8988T (cell line): ENCODE measurements around the gene CHMP4A.

Source experiments
- DNase-seq: peaks from one replicate; pipeline ENCODE4 v3.0.0; 2011

The CHMP4A gene

GRCh38 chr14:24212924-24213865, at the start of gene CHMP4A:
Gene CHMP4A, minus strand, starts transcription at chr14:24213488. Its CDS starts 49 bp downstream, at chr14:24213439.
- DNase-seq: peak; percentile 71

- DNase-seq: no peak
Observed at GRCh38 chr14:24261969-24262327, 48.7 kb upstream of the CHMP4A start.

- no peak for DNase-seq
Observed at GRCh38 chr14:24261256-24261968, 48.1 kb upstream of the CHMP4A start.

- DNase-seq: no peak
Observed at GRCh38 chr14:24260780-24261157, 47.5 kb upstream of the CHMP4A start.

- DNase-seq: no peak
Observed at GRCh38 chr14:24260026-24260779, 46.9 kb upstream of the CHMP4A start.

GRCh38 chr14:24259282-24260025, 46.2 kb upstream of the CHMP4A start:
- no peak for DNase-seq

- DNase-seq: no peak
Observed at GRCh38 chr14:24258548-24259265, 45.4 kb upstream of the CHMP4A start.

- DNase-seq: no peak
Observed at GRCh38 chr14:24258119-24258518, 44.8 kb upstream of the CHMP4A start.

- no peak for DNase-seq
Observed at GRCh38 chr14:24256960-24257359, 43.7 kb upstream of the CHMP4A start.

GRCh38 chr14:24255931-24256711, 42.8 kb upstream of the CHMP4A start:
- DNase-seq: no peak

GRCh38 chr14:24255438-24255837, 42.1 kb upstream of the CHMP4A start:
- no peak for DNase-seq

- no peak for DNase-seq
Observed at GRCh38 chr14:24254630-24255392, 41.5 kb upstream of the CHMP4A start.

- DNase-seq: no peak
Observed at GRCh38 chr14:24253936-24254335, 40.6 kb upstream of the CHMP4A start.

GRCh38 chr14:24252289-24253124, 39.2 kb upstream of the CHMP4A start:
- no peak for DNase-seq

- no peak for DNase-seq
Observed at GRCh38 chr14:24251880-24252288, 38.6 kb upstream of the CHMP4A start.

- DNase-seq: no peak
Observed at GRCh38 chr14:24250354-24250753, 37.1 kb upstream of the CHMP4A start.

GRCh38 chr14:24249230-24250021, 36.1 kb upstream of the CHMP4A start:
- DNase-seq: no peak

GRCh38 chr14:24247422-24247821, 34.1 kb upstream of the CHMP4A start:
- DNase-seq: no peak
